Calu3 (cell line): ENCODE data around the gene IL17RB. TPM values are rescaled to one million over a fixed set of nuclear protein-coding genes. Genes with fewer than 3 reads are reported as not detected.

Experiments used
- BruUV-seq: library from RNA; stranded (reverse); fragments of 400-500 nt; replicated peaks from 2 replicates; lab custom pipeline; 2021; lab: Mats Ljungman, UMichigan
- CTCF ChIA-PET: fragments of 300-600 bp; sonication (Branson Sonifier 250); formaldehyde crosslinking; loops from one replicate; lab custom pipeline; 2022; ENCODE audit warnings: antibody characterized with exemption; lab: Charles Lee
- DNase-seq: peaks from one replicate; pipeline ENCODE4 v3.0.0; 2022
- H3K27ac Mint-ChIP-seq: one replicate; pipeline ENCODE4 v1.8.0; 2022; ENCODE audit warnings: mixed read lengths; ENCODE audit not compliant: unreplicated experiment
- H3K27me3 Mint-ChIP-seq: one replicate; pipeline ENCODE4 v1.8.0; 2022; ENCODE audit warnings: mixed read lengths; ENCODE audit not compliant: unreplicated experiment
- H3K36me3 Mint-ChIP-seq: one replicate; pipeline ENCODE4 v1.8.0; 2022; ENCODE audit warnings: mild to moderate bottlenecking, moderate library complexity, mixed read lengths; ENCODE audit not compliant: insufficient read depth, unreplicated experiment
- H3K4me1 Mint-ChIP-seq: one replicate; pipeline ENCODE4 v1.8.0; 2022; ENCODE audit warnings: mild to moderate bottlenecking, low read depth, mixed read lengths; ENCODE audit not compliant: unreplicated experiment
- H3K4me3 Mint-ChIP-seq: one replicate; pipeline ENCODE4 v1.8.0; 2022; ENCODE audit warnings: mild to moderate bottlenecking, low read depth, moderate library complexity, mixed read lengths; ENCODE audit not compliant: unreplicated experiment
- H3K9me3 Mint-ChIP-seq: one replicate; pipeline ENCODE4 v1.8.0; 2022; ENCODE audit warnings: low read depth, mixed read lengths; ENCODE audit not compliant: unreplicated experiment
- intact Hi-C: fragments of 100-400 bp; cut with micrococcal nuclease; formaldehyde crosslinking; loops from one replicate; pipeline ENCODE4 v1.10.0; 2022; ENCODE audit not compliant: unreplicated experiment
- total RNA-seq: library from RNA; stranded (reverse); gene quantifications from 2 replicates; pipeline ENCODE4 v1.2.3, GENCODE V29; 2022
- TF ChIP-seq, protein P1 (sequence below): fragments of 200-600 bp; IDR thresholded peaks from one replicate; pipeline ENCODE4 v1.8.0; 2022; ENCODE audit warnings: antibody characterized with exemption; ENCODE audit not compliant: unreplicated experiment

IL17RB gene
- total RNA-seq, 1 experiment from 2014 or later: 21.9 TPM

DNA sequence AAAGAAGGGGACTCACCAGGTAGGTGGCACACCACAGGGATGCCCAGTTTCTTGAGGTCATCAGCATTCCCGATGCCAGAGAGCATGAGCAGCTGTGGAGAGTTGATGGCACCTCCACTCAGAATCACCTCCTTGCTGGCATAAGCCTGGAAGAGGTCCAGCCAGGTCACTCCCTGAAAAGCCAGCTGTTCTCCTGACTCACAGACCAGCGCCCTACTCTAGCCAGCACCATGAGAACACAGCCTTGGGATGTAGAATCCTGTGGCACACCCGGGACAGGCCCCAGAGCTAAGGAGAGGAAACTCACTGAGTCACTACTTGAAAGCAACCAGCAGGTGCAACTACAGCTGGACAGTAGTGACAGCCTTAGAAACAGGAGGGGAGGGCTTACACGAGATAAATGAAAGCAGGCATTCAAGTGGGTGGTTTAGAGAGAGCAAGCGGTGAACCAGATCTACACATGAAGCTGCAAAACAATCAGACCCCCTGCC lies 24.7 kb upstream of the IL17RB start:
- CTCF ChIA-PET: no interaction called here
- TF ChIP-seq, protein P1, sequence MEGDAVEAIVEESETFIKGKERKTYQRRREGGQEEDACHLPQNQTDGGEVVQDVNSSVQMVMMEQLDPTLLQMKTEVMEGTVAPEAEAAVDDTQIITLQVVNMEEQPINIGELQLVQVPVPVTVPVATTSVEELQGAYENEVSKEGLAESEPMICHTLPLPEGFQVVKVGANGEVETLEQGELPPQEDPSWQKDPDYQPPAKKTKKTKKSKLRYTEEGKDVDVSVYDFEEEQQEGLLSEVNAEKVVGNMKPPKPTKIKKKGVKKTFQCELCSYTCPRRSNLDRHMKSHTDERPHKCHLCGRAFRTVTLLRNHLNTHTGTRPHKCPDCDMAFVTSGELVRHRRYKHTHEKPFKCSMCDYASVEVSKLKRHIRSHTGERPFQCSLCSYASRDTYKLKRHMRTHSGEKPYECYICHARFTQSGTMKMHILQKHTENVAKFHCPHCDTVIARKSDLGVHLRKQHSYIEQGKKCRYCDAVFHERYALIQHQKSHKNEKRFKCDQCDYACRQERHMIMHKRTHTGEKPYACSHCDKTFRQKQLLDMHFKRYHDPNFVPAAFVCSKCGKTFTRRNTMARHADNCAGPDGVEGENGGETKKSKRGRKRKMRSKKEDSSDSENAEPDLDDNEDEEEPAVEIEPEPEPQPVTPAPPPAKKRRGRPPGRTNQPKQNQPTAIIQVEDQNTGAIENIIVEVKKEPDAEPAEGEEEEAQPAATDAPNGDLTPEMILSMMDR: no peak
- no peaks in the 10 kb centered on the region for H3K27me3 Mint-ChIP-seq
- no peak for DNase-seq
- peaks cover 35% of the 10 kb centered on the region for H3K36me3 Mint-ChIP-seq
- intact Hi-C loops: no loop called here
- H3K4me1 Mint-ChIP-seq: peaks cover 8% of the 10 kb centered on the region
- H3K4me3 Mint-ChIP-seq: no peak overlapping the region
- no TSS peak for BruUV-seq
- no peaks in the 10 kb centered on the region for H3K9me3 Mint-ChIP-seq
- H3K27ac Mint-ChIP-seq: no peak overlapping the region

DNA sequence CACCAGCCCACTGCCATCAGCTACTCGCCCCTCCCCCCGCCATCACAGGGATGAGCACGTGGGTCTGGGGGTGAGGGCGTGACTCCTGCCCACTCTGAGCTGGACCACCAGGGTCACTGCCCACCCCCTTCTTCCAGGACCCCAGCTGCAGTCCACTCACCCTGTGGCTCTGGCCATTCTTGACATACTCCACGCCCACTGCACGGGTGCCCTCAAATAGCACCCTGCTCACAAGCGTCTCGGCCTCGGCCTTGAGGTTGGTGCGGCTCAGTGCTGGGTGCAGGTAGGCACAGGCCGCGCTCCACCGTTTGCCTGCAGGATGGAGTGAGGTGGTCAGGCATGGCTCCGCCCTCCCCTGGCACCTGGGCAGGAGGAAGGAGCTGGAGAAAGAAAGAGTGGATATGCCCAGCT lies 24.0 kb upstream of the IL17RB start:
- intact Hi-C loops: no loop called here
- BruUV-seq: no TSS peak
- H3K9me3 Mint-ChIP-seq: no peaks in the 10 kb centered on the region
- no peak for DNase-seq
- H3K36me3 Mint-ChIP-seq: peaks cover 29% of the 10 kb centered on the region
- peaks cover 14% of the 10 kb centered on the region for H3K4me1 Mint-ChIP-seq
- TF ChIP-seq, protein P1: no peak
- H3K4me3 Mint-ChIP-seq: no peak overlapping the region
- CTCF ChIA-PET: no interaction called here
- H3K27ac Mint-ChIP-seq: no peak overlapping the region
- H3K27me3 Mint-ChIP-seq: no peaks in the 10 kb centered on the region

DNA sequence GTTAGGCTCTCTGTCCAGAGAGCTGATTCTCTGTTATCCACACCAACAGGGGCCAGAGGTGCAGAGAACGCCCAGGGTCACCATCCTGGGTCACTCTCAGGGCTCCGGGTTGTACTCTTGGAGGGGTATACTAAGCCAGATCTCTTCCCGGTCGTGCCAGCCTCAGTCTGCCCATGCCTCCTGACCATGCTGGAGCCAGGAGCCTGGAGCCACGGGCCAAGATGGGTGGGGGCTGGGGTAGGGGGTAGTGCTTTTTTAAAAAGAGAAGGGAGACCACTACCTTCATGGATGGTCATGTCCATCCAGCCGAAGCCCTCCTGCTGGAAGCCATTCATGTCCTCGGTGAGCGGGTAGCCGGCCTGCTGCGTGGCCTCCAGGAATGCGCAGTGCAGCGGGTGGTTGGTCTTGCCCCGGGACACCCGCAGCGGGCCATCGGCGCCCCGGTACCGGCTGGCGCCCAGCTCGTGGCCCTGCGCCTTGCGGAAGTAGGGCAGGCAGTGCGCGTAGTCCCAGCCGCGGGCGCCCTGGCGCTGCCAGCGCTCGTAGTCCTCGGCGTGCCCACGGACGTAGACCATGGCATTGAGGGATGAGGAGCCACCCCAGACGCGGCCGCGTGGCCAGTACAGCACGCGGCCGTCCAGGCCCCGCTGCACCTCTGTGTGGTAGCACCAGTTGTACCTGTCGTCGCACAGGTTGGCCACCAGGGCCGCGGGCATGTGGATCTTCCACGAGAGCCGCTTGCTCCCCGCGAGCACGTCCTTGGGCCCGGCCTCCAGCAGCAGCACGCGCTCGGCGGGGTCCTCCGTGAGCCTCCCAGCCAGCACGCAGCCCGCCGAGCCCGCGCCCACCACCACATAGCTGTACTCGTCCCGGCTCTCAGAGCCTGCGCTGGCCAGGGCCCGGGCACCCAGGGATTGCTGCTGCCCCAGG lies 23.1 kb upstream of the IL17RB start:
- no peak overlapping the region for H3K4me3 Mint-ChIP-seq
- DNase-seq: no peak
- H3K27me3 Mint-ChIP-seq: no peaks in the 10 kb centered on the region
- TF ChIP-seq, protein P1: no peak
- H3K27ac Mint-ChIP-seq: no peak overlapping the region
- H3K9me3 Mint-ChIP-seq: no peaks in the 10 kb centered on the region
- peaks cover 21% of the 10 kb centered on the region for H3K36me3 Mint-ChIP-seq
- intact Hi-C loops: no loop called here
- H3K4me1 Mint-ChIP-seq: peaks cover 23% of the 10 kb centered on the region
- no TSS peak for BruUV-seq
- CTCF ChIA-PET: no interaction called here

DNA sequence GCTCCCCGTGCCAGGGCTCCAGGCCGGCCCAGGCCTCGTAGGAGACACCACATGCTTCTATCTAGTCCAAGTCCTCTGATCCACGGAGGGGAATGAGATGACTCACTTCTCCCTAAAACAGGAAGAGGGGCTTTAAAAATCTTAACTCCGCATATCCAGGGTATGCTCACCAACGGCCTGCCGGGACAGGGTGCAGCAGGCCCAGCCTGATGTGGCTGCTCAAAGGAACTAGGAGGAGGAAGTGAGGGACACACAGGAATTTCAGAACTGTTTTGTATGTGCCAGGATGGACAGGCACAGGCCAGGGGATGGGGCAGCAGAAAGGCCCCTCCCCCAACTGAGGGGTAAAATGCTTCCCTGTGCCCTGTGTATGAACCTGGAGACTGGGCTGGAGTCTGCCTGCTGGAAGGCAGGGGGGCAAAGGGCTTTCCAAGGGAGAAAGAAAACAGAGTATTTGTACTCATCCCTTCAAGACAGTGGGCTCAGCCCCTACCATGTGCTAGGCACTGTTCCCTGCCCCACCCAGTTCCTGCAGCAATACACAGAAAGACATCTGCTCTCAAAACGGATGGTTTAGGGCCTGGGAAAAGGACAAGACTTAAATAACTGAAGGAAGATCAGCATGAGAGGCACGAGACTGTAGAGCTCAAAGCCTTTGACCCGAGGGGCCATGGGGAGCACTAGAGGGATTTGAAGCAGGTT lies 22.3 kb upstream of the IL17RB start:
- H3K27me3 Mint-ChIP-seq: no peaks in the 10 kb centered on the region
- intact Hi-C loops: no loop called here
- peaks cover 31% of the 10 kb centered on the region for H3K4me1 Mint-ChIP-seq
- no peaks in the 10 kb centered on the region for H3K9me3 Mint-ChIP-seq
- TF ChIP-seq, protein P1: no peak
- CTCF ChIA-PET: no interaction called here
- peaks cover 21% of the 10 kb centered on the region for H3K36me3 Mint-ChIP-seq
- H3K4me3 Mint-ChIP-seq: no peak overlapping the region
- DNase-seq: no peak
- BruUV-seq: no TSS peak
- no peak overlapping the region for H3K27ac Mint-ChIP-seq
